Measurements from ENCODE around the gene SORCS2.

GRCh38 chr4:7656244-7656800, 464.0 kb downstream of the SORCS2 start:
- TF ChIP-seq, protein P1, sequence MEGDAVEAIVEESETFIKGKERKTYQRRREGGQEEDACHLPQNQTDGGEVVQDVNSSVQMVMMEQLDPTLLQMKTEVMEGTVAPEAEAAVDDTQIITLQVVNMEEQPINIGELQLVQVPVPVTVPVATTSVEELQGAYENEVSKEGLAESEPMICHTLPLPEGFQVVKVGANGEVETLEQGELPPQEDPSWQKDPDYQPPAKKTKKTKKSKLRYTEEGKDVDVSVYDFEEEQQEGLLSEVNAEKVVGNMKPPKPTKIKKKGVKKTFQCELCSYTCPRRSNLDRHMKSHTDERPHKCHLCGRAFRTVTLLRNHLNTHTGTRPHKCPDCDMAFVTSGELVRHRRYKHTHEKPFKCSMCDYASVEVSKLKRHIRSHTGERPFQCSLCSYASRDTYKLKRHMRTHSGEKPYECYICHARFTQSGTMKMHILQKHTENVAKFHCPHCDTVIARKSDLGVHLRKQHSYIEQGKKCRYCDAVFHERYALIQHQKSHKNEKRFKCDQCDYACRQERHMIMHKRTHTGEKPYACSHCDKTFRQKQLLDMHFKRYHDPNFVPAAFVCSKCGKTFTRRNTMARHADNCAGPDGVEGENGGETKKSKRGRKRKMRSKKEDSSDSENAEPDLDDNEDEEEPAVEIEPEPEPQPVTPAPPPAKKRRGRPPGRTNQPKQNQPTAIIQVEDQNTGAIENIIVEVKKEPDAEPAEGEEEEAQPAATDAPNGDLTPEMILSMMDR (IDR thresholded peaks at IDR 0.05; ENCODE audit: low read depth, low read length) = no peak
- TF ChIP-seq POLR2A (IDR thresholded peaks at IDR 0.05; ENCODE audit: extremely low read depth, insufficient read length) (no peak), MYC (IDR thresholded peaks at IDR 0.05; ENCODE audit: low read depth, low read length) (no peak)
- TF ChIP-seq, protein P2, sequence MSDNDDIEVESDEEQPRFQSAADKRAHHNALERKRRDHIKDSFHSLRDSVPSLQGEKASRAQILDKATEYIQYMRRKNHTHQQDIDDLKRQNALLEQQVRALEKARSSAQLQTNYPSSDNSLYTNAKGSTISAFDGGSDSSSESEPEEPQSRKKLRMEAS (IDR thresholded peaks at IDR 0.05; ENCODE audit: low read depth, low read length) = no peak
